Measurements from ENCODE around the gene TBXAS1. TPM values are rescaled to one million over a fixed set of nuclear protein-coding genes. Genes with fewer than 3 reads are reported as not detected.

The TBXAS1 gene
- total and polyA plus RNA-seq, 8 donors = 0.74 to 18.4 (median 2.2) TPM

- FAIRE-seq = no peak
- TF ChIP-seq CTCF (IDR thresholded peaks at IDR 0.05) = no peak
- ATAC-seq = no peak
- no peaks in the 10 kb centered on the region for H3K36me3 ChIP-seq
- no peaks in the 10 kb centered on the region for H3K4me1 ChIP-seq
- no peak for DNase-seq
- no peaks in the 10 kb centered on the region for H3K9me3 ChIP-seq
- whole genome bisulfite sequencing, 2 donors = 73 to 83% methylated on average over 6 of the region's 6 CpGs
- no peak overlapping the region for H3K4me3 ChIP-seq
- no peaks in the 10 kb centered on the region for H3K27me3 ChIP-seq
- intact Hi-C loops (cut with DNase I) = no loop called here
- H3K27ac ChIP-seq = no peak overlapping the region
These were observed 66.2 kb downstream of the TBXAS1 start for GRCh38 chr7:139895141-139895829.

- Histone ChIP-seq H3K4me1 (no peaks in the 10 kb centered on the region), H3K27me3 (no peaks in the 10 kb centered on the region), H3K27ac (no peak overlapping the region), H3K4me3 (no peak overlapping the region), H3K9me3 (no peaks in the 10 kb centered on the region), H3K36me3 (no peaks in the 10 kb centered on the region)
- FAIRE-seq (no peak), ATAC-seq (no peak), DNase-seq (no peak)
- 83 to 94% methylated on average over 3 of the region's 3 CpGs for WGBS, 2 donors
- no peak for TF ChIP-seq CTCF (IDR thresholded peaks at IDR 0.05)
- intact Hi-C loops (cut with DNase I) = no loop called here
These were observed 67.2 kb downstream of the TBXAS1 start for GRCh38 chr7:139896288-139896687.

- no peak overlapping the region for H3K27ac ChIP-seq
- no peaks in the 10 kb centered on the region for H3K9me3 ChIP-seq
- DNase-seq (no peak), FAIRE-seq (no peak), ATAC-seq (no peak)
- no peaks in the 10 kb centered on the region for H3K36me3 ChIP-seq
- WGBS, 2 donors = 46 to 68% methylated on average over 6 of the region's 6 CpGs
- TF ChIP-seq CTCF (IDR thresholded peaks at IDR 0.05) = no peak
- no peaks in the 10 kb centered on the region for H3K27me3 ChIP-seq
- no peaks in the 10 kb centered on the region for H3K4me1 ChIP-seq
- intact Hi-C loops (cut with DNase I) = no loop called here
- no peak overlapping the region for H3K4me3 ChIP-seq
These were observed 67.8 kb downstream of the TBXAS1 start for GRCh38 chr7:139896831-139897230.

GRCh38 chr7:139897422-139898090, 68.5 kb downstream of the TBXAS1 start:
- TF ChIP-seq CTCF (IDR thresholded peaks at IDR 0.05) = no peak
- H3K27ac ChIP-seq = no peak overlapping the region
- H3K9me3 ChIP-seq = no peaks in the 10 kb centered on the region
- H3K4me1 ChIP-seq = no peaks in the 10 kb centered on the region
- ATAC-seq (no peak), DNase-seq (no peak), FAIRE-seq (no peak)
- H3K36me3 ChIP-seq = no peaks in the 10 kb centered on the region
- no peak overlapping the region for H3K4me3 ChIP-seq
- 69 to 70% methylated on average over 5 of the region's 5 CpGs for WGBS, 2 donors
- intact Hi-C loops (cut with DNase I) = no loop called here
- H3K27me3 ChIP-seq = no peaks in the 10 kb centered on the region

DNA sequence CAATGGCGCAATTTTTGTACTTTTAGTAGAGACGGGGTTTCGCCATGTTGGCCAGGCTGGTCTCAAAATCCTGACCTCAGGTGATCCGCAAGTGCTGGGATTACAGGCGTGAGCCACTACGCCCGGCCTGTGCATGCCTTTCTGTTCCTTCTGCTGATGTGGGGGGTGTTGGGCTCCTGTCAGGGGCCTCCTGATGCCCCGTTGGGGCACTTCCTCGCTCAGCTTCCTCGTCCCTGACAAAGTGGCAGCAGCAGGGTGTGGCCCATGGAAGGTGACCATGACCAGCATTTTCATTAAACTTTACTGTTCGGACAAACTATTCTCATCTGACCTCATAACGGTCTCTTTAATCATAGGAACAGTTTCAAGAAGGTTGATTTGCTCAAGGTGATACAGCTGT, 69.4 kb downstream of the TBXAS1 start:
- H3K36me3 ChIP-seq = no peaks in the 10 kb centered on the region
- FAIRE-seq (no peak), DNase-seq (no peak), ATAC-seq (no peak)
- TF ChIP-seq CTCF (IDR thresholded peaks at IDR 0.05) = no peak
- no peaks in the 10 kb centered on the region for H3K4me1 ChIP-seq
- no peaks in the 10 kb centered on the region for H3K27me3 ChIP-seq
- 84 to 90% methylated on average over 12 of the region's 12 CpGs for whole genome bisulfite sequencing, 2 donors
- intact Hi-C loops (cut with DNase I) = no loop called here
- H3K9me3 ChIP-seq = no peaks in the 10 kb centered on the region
- H3K27ac ChIP-seq = no peak overlapping the region
- H3K4me3 ChIP-seq = no peak overlapping the region
